Measurements from ENCODE around the gene KCND3. TPM values are rescaled to one million over a fixed set of nuclear protein-coding genes. Genes with fewer than 3 reads are reported as not detected.

KCND3 gene
- total RNA-seq, 2 experiments from 2014 or later = not detected

GRCh38 chr1:111736548-111737215 is 252.8 kb downstream of the KCND3 start:
- no peak overlapping the region for H3K4me3 Mint-ChIP-seq
- H3K4me1 Mint-ChIP-seq = peaks cover 18% of the 10 kb centered on the region
- no peaks in the 10 kb centered on the region for H3K36me3 Mint-ChIP-seq
- no peak for DNase-seq
- peaks cover 38% of the 10 kb centered on the region for H3K27me3 Mint-ChIP-seq
- no peak overlapping the region for H3K27ac Mint-ChIP-seq
- H3K9me3 Mint-ChIP-seq = no peaks in the 10 kb centered on the region

GRCh38 chr1:111735858-111736544 is 253.5 kb downstream of the KCND3 start:
- Mint-ChIP-seq H3K4me3 (no peak overlapping the region), H3K4me1 (peaks cover 18% of the 10 kb centered on the region), H3K27me3 (peaks cover 31% of the 10 kb centered on the region), H3K9me3 (no peaks in the 10 kb centered on the region), H3K36me3 (no peaks in the 10 kb centered on the region), H3K27ac (no peak overlapping the region)
- DNase-seq = no peak

- Mint-ChIP-seq H3K27ac (no peak overlapping the region), H3K36me3 (no peaks in the 10 kb centered on the region), H3K9me3 (no peaks in the 10 kb centered on the region), H3K27me3 (peaks cover 24% of the 10 kb centered on the region), H3K4me1 (peaks cover 13% of the 10 kb centered on the region), H3K4me3 (no peak overlapping the region)
- DNase-seq = no peak
Measured at GRCh38 chr1:111735321-111735720, 254.1 kb downstream of the KCND3 start.

DNA sequence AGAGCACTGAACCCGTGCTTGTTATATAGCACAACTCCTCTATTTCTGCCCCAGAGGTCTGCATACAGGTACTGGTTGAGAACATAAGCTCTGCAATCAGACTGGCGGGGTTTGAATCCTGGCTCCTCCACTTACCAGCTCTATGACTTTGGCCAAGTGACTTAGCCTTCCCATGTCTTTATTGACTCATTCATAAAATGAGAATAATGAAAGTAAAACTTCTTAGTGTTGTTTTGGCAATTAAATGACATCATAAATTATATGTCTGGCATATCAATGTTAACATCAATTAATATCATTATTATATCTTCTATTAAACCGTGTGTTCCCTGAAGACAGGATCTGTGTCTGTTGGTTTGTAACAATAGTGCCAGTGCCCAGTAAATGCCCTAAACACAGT is 254.6 kb downstream of the KCND3 start:
- H3K4me3 Mint-ChIP-seq = no peak overlapping the region
- H3K9me3 Mint-ChIP-seq = no peaks in the 10 kb centered on the region

DNA sequence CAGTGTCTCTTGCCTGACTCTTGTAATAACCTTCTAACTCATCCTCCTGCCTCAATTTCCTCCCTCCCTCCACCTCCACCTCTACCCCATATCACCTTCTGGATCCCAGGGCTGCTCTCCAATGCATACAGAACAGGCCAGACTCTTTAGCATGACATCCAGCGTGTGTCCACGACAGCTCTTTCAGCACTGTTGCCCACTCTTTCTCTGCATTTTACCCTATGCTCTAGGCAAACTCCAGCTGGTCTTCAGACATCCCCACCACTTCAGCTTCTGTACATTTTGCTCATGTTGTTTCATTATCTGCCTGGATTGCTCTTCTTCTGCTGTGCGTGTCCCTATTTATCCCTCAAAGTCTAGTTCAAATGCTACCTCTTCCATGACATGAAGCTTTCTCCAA is 255.0 kb downstream of the KCND3 start:
- Mint-ChIP-seq H3K4me3 (no peak overlapping the region), H3K4me1 (peaks cover 10% of the 10 kb centered on the region), H3K27ac (no peak overlapping the region), H3K36me3 (no peaks in the 10 kb centered on the region), H3K9me3 (no peaks in the 10 kb centered on the region), H3K27me3 (peaks cover 20% of the 10 kb centered on the region)
- DNase-seq = no peak

More for the DNA sequence above, 254.6 kb downstream of the KCND3 start:
- no peaks in the 10 kb centered on the region for H3K36me3 Mint-ChIP-seq
- peaks cover 22% of the 10 kb centered on the region for H3K27me3 Mint-ChIP-seq
- peaks cover 11% of the 10 kb centered on the region for H3K4me1 Mint-ChIP-seq
- no peak overlapping the region for H3K27ac Mint-ChIP-seq
- no peak for DNase-seq

- Mint-ChIP-seq H3K4me3 (no peak overlapping the region), H3K27ac (no peak overlapping the region), H3K36me3 (no peaks in the 10 kb centered on the region), H3K4me1 (peaks cover 10% of the 10 kb centered on the region), H3K27me3 (peaks cover 20% of the 10 kb centered on the region), H3K9me3 (no peaks in the 10 kb centered on the region)
- DNase-seq = no peak
Measured at GRCh38 chr1:111733992-111734341, 255.5 kb downstream of the KCND3 start.

DNA sequence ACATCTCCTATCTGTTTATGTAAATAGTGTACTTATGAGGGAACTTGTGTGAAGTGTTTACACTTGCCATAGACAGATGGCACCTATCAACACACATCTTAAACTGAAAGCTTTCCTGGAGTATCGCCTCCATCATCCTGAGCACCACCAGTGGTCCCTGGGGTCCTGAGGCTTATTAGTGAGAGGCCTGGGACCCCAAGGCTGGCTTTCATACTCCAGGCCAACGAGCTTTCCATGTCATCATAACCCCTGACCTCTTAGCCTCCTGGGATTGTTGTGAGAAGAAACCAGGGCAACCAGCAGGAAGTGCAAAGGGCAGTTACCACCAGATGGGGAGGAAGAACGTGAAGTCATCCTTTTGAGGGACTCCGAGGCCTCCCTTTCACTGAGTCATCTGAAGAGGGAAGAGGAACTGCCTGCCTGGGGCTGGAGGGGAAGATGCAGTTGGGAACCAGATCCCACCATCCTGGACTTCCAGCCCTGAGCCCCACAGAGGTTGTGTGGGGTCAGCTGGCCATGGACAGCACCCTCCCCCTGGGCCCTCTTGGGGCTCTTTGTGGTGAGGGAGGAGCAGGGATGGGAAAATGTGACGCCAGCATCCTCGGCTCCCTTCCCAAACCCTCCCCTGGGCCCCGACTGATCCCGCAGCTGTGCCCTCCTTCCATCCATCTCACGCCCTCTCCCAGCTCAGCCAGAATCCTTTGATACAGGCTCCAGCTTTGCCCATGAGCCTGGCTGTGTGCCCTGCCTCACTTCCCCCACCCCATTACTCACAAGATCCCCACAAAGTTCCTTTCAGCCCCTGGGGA is 256.1 kb downstream of the KCND3 start:
- H3K4me3 Mint-ChIP-seq = no peak overlapping the region
- H3K36me3 Mint-ChIP-seq = no peaks in the 10 kb centered on the region
- H3K27ac Mint-ChIP-seq = no peak overlapping the region
- H3K27me3 Mint-ChIP-seq = peaks cover 16% of the 10 kb centered on the region
- DNase-seq = no peak
- no peaks in the 10 kb centered on the region for H3K9me3 Mint-ChIP-seq
- H3K4me1 Mint-ChIP-seq = peaks cover 7% of the 10 kb centered on the region

GRCh38 chr1:111732718-111733117 is 256.8 kb downstream of the KCND3 start:
- Mint-ChIP-seq H3K27me3 (peaks cover 12% of the 10 kb centered on the region), H3K4me3 (no peak overlapping the region), H3K4me1 (peaks cover 3% of the 10 kb centered on the region), H3K27ac (no peak overlapping the region), H3K9me3 (no peaks in the 10 kb centered on the region), H3K36me3 (no peaks in the 10 kb centered on the region)
- DNase-seq = no peak

GRCh38 chr1:111731956-111732355 is 257.5 kb downstream of the KCND3 start:
- peaks cover 4% of the 10 kb centered on the region for H3K27me3 Mint-ChIP-seq
- H3K36me3 Mint-ChIP-seq = no peaks in the 10 kb centered on the region
- no peak overlapping the region for H3K27ac Mint-ChIP-seq

DNA sequence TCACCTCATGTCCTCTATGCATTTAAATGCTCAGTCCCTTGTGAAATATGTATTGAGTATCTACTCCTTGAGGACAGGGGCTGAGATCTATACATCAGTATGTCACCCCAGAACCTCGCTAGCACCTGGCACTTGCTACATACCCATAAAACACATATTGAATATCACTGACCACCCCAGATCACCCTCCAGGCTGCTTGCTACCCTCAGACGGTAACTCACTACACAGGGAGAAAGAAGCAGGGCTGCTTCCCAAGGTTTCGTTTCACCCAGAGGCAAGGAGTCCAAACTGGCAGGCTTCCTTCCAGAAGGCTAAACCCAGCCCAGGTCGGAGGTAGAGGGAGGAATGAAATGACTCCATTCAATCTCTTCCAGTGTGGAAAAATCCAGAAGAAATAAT is 258.8 kb downstream of the KCND3 start:
- no peak for DNase-seq
- Mint-ChIP-seq H3K36me3 (no peaks in the 10 kb centered on the region), H3K4me3 (no peak overlapping the region), H3K9me3 (no peaks in the 10 kb centered on the region), H3K27ac (no peak overlapping the region), H3K27me3 (no peaks in the 10 kb centered on the region), H3K4me1 (no peaks in the 10 kb centered on the region)

More at GRCh38 chr1:111731956-111732355, 257.5 kb downstream of the KCND3 start:
- H3K4me1 Mint-ChIP-seq = no peaks in the 10 kb centered on the region
- no peak overlapping the region for H3K4me3 Mint-ChIP-seq
- no peak for DNase-seq
- H3K9me3 Mint-ChIP-seq = no peaks in the 10 kb centered on the region

DNA sequence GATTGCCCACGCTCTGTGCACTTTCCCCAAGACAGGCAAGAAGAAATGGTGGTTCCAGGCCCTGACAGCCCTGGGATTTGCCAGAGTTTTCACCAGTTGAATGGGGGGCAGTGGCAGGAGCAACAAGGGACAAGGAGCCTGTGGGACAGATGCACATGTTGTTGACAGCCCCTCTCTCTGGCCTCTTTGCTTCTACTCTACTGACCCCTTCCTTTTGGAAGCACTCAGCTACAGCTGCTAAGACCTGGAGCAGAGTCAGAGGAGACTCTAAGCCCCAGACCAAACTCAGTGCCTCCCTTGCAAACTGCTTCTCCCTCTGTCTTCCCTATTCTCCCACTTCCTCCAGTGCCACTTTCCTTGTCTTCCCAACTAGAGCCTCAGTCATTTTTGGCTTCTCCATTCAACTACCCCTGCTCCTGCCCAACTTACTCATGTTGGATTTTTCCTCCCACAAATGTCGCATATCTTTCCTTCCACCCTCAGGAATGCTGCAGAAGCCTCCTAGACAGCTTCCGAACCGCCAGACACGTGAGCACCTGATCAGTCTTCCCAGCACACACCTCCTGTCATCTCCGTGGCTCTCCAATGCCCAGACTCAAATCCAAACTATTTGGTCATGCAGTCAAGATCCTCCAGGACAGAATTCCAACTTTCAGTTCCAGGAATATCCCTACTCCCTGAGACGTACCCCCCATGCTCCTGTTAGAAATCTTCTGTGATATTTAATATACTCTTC is 259.4 kb downstream of the KCND3 start:
- H3K4me3 Mint-ChIP-seq = no peak overlapping the region
- H3K9me3 Mint-ChIP-seq = no peaks in the 10 kb centered on the region
- H3K36me3 Mint-ChIP-seq = no peaks in the 10 kb centered on the region
- no peak overlapping the region for H3K27ac Mint-ChIP-seq
- no peak for DNase-seq
- H3K4me1 Mint-ChIP-seq = no peaks in the 10 kb centered on the region
- H3K27me3 Mint-ChIP-seq = no peaks in the 10 kb centered on the region

- Mint-ChIP-seq H3K4me3 (no peak overlapping the region), H3K27ac (no peak overlapping the region), H3K9me3 (no peaks in the 10 kb centered on the region), H3K36me3 (no peaks in the 10 kb centered on the region), H3K27me3 (no peaks in the 10 kb centered on the region), H3K4me1 (no peaks in the 10 kb centered on the region)
- no peak for DNase-seq
Measured at GRCh38 chr1:111729271-111729921, 260.1 kb downstream of the KCND3 start.

DNA sequence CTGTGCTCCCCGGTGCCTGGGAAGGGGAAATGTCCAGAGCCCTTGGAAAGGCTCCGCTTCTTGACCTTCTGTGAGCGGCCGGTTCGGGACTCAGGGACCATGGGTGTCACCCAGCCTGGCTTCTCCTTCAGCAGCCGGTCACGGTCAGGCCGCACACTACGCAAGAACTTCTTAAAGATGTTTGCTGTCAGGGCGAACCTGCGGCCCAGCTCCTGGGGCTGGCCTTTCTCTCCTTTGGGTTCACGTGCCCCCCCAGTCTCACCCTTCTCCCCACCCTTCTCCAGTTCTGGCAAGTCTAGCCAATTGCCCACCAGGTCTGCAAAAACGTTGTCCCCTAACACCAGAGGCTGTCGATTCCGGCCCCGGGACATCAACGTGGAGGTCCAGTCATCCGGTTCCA is 262.4 kb downstream of the KCND3 start:
- no peaks in the 10 kb centered on the region for H3K36me3 Mint-ChIP-seq
- DNase-seq = no peak
- no peaks in the 10 kb centered on the region for H3K27me3 Mint-ChIP-seq
- H3K27ac Mint-ChIP-seq = no peak overlapping the region
- H3K4me3 Mint-ChIP-seq = no peak overlapping the region
- H3K4me1 Mint-ChIP-seq = peaks cover 11% of the 10 kb centered on the region
- H3K9me3 Mint-ChIP-seq = no peaks in the 10 kb centered on the region

- H3K36me3 Mint-ChIP-seq = no peaks in the 10 kb centered on the region
- no peak overlapping the region for H3K4me3 Mint-ChIP-seq
- DNase-seq = no peak
- H3K4me1 Mint-ChIP-seq = peaks cover 11% of the 10 kb centered on the region
- no peaks in the 10 kb centered on the region for H3K9me3 Mint-ChIP-seq
- H3K27me3 Mint-ChIP-seq = no peaks in the 10 kb centered on the region
- H3K27ac Mint-ChIP-seq = no peak overlapping the region
Measured at GRCh38 chr1:111725192-111725591, 264.3 kb downstream of the KCND3 start.
